K562 (cell line): ENCODE data around the gene CREB5. TPM values are rescaled to one million over a fixed set of nuclear protein-coding genes. Genes with fewer than 3 reads are reported as not detected.

Experiments used
- ATAC-seq: fragments of 200-7000 bp; cut with Tn5 transposase; 3 replicates; pipeline ENCODE4 v1.9.1; 2020; ENCODE audit warnings: moderate library complexity
- BruUV-seq: library from RNA; stranded (reverse); fragments of 400-500 nt; replicated peaks from 2 replicates; lab custom pipeline; 2021; lab: Mats Ljungman, UMichigan
- CTCF ChIA-PET: fragments of 300-600 bp; formaldehyde crosslinking; extraction: SDS; loops from one replicate; lab custom pipeline; 2021; ENCODE audit warnings: low intra/inter-chr PET ratio; lab: Yijun Ruan, JAX
- POLR2A ChIA-PET: fragments of 300-600, 350-650 bp; sonication (Branson Sonifier 250); formaldehyde crosslinking; extraction: SDS; loops from one replicate; lab custom pipeline; 2021; ENCODE audit warnings: antibody characterized with exemption, inconsistent platforms; lab: Yijun Ruan, JAX
- DNase-seq, 4 experiments: peaks; one replicate each; pipeline versions ENCODE4 v3.0.0 to v3.0.0-alpha.2; 2011 to 2018; ENCODE audit warnings: low spot score in 3 of 4, mixed read lengths in 3 of 4; ENCODE audit errors: extremely low read depth in 1 of 4
- FAIRE-seq: peaks from 2 replicates; lab custom pipeline; 2011; peaks lifted over from hg19 to GRCh38; lab: Jason Lieb, UNC
- H2AFZ ChIP-seq: 2 replicates; pipeline ENCODE4 v1.6.0; 2011; ENCODE audit warnings: low read depth, low read length, control low read depth, inconsistent platforms
- H3K27ac ChIP-seq: fragments of 200-600 bp; 3 replicates; pipeline ENCODE4 v1.8.0; 2011; ENCODE audit warnings: low read depth, mild to moderate bottlenecking, control low read depth, inconsistent platforms, low read length, moderate library complexity, mixed read lengths; ENCODE audit errors: extremely low read depth
- H3K27me3 ChIP-seq, 2 experiments: fragments of 300-600 bp in 1 of 2; 2 replicates in 1 of 2; 3 replicates in 1 of 2; pipeline versions ENCODE4 v1.6.0 to v1.8.0; 2011; ENCODE audit warnings: inconsistent platforms in 2 of 2, low read length in 2 of 2, mild to moderate bottlenecking in 1 of 2, mixed read lengths in 1 of 2, moderate library complexity in 1 of 2; ENCODE audit not compliant: control insufficient read depth in 2 of 2, insufficient read depth in 2 of 2
- H3K36me3 ChIP-seq: fragments of 300-600 bp; 3 replicates; pipeline ENCODE4 v1.8.0; 2011; ENCODE audit warnings: mild to moderate bottlenecking, low read length, inconsistent platforms; ENCODE audit not compliant: control insufficient read depth, insufficient read depth
- H3K4me1 ChIP-seq, 2 experiments: fragments of 200-600 bp in 1 of 2; replicated peaks in 1 of 2; 2 replicates in 1 of 2; 3 replicates in 1 of 2; pipeline versions ENCODE4 v1.5.1 to v1.8.0; 2011; ENCODE audit warnings: inconsistent platforms in 2 of 2, low read length in 2 of 2, mild to moderate bottlenecking in 1 of 2, mixed read lengths in 1 of 2, moderate library complexity in 1 of 2; ENCODE audit not compliant: control insufficient read depth in 2 of 2, insufficient read depth in 2 of 2
- H3K4me2 ChIP-seq: 2 replicates; pipeline ENCODE4 v1.6.1; 2011; ENCODE audit warnings: low read length, control low read depth, inconsistent platforms, mixed read lengths; ENCODE audit not compliant: insufficient read depth
- H3K4me3 ChIP-seq: fragments of 200-600 bp; sonication (generic), shearing (Covaris generic); 2 replicates; pipeline ENCODE4 v1.5.1; 2016; ENCODE audit warnings: control low read depth, inconsistent platforms
- H3K79me2 ChIP-seq: fragments of 200-600 bp; 3 replicates; pipeline ENCODE4 v1.8.0; 2011; ENCODE audit warnings: low read length, inconsistent platforms; ENCODE audit not compliant: control insufficient read depth, insufficient read depth
- H3K9ac ChIP-seq, 2 experiments: 2 replicates each; pipeline versions ENCODE4 v1.6.0 to v1.6.1; 2011; ENCODE audit warnings: low read depth in 2 of 2, low read length in 2 of 2, control low read depth in 1 of 2, inconsistent platforms in 1 of 2, mild to moderate bottlenecking in 1 of 2, mixed read lengths in 1 of 2; ENCODE audit not compliant: insufficient read depth in 1 of 2
- H3K9me1 ChIP-seq: one replicate; pipeline ENCODE4 v1.6.0; 2011; ENCODE audit warnings: inconsistent platforms, mild to moderate bottlenecking, low read length, moderate library complexity; ENCODE audit not compliant: control insufficient read depth, insufficient read depth
- H3K9me3 ChIP-seq: replicated peaks from 2 replicates; pipeline ENCODE4 v1.5.1; 2011; ENCODE audit warnings: low read depth, low read length, inconsistent platforms; ENCODE audit not compliant: control insufficient read depth, insufficient read depth
- H4K20me1 ChIP-seq: replicated peaks from 2 replicates; pipeline ENCODE4 v1.6.1; 2011; ENCODE audit warnings: low read length, inconsistent platforms, mixed read lengths; ENCODE audit not compliant: control insufficient read depth, insufficient read depth
- EGR1 ChIP-seq: fragments of 450-650 bp; conservative IDR thresholded peaks from 2 replicates; pipeline ENCODE4 v1.6.1; 2017; ENCODE audit warnings: mild to moderate bottlenecking
- ETV6 ChIP-seq, 3 experiments: fragments of 150-350 bp in 1 of 3; sonication (generic) in 1 of 3; formaldehyde crosslinking in 1 of 3; IDR thresholded peaks; 2 replicates each; pipeline versions ENCODE4 v1.6.1 to v1.8.0; 2014 to 2022; ENCODE audit warnings: borderline replicate concordance in 2 of 3, low read depth in 2 of 3, antibody characterized with exemption in 1 of 3, low read length in 1 of 3, mild to moderate bottlenecking in 1 of 3, missing genetic modification reagents in 1 of 3
- HMG20B ChIP-seq: fragments of 250-450 bp; sonication (Bioruptor Pico); IDR thresholded peaks from 2 replicates; pipeline ENCODE4 v1.5.0; 2021; ENCODE audit warnings: mild to moderate bottlenecking
- PHB ChIP-seq: fragments of 250-450 bp; sonication (Bioruptor Pico); IDR thresholded peaks from 2 replicates; pipeline ENCODE4 v1.5.0; 2021
- RBM25 ChIP-seq: fragments of 200-400 bp; formaldehyde crosslinking; IDR thresholded peaks from 2 replicates; pipeline ENCODE4 v1.6.1; 2018; ENCODE audit warnings: low read length, low read depth, moderate library complexity; ENCODE audit not compliant: severe bottlenecking
- TEAD1 ChIP-seq, 2 experiments: fragments of 450-650 bp in 1 of 2; sonication (generic) in 1 of 2; formaldehyde crosslinking; IDR thresholded peaks; 2 replicates each; pipeline versions ENCODE4 v1.4.0 to v1.8.0; 2020 to 2022; ENCODE audit warnings: mild to moderate bottlenecking in 2 of 2, missing genetic modification reagents in 1 of 2
- ZNF586 ChIP-seq: fragments of 450-650 bp; formaldehyde crosslinking; conservative IDR thresholded peaks from 2 replicates; pipeline ENCODE4 v1.4.0; 2020; ENCODE audit warnings: mild to moderate bottlenecking, moderate library complexity
- WGBS: fragments of 100-300 bp; shearing (Covaris generic); methylation state at CpG from one replicate; pipeline ENCODE4 v1.1.6; 2016; ENCODE audit warnings: low coverage, mixed read lengths; ENCODE audit not compliant: insufficient coverage; ENCODE audit errors: missing lambda C conversion rate; 5-methylcytosine and 5-hydroxymethylcytosine counted together
- in situ Hi-C: fragments of 300-500 bp; cut with MboI; formaldehyde crosslinking; loops from 4 replicates; pipeline ENCODE4 v1.15.0; 2018; ENCODE audit warnings: inconsistent platforms, mixed read lengths
- intact Hi-C: fragments of 100-400 bp; cut with micrococcal nuclease; formaldehyde crosslinking; loops from 2 replicates; pipeline ENCODE4 v1.14.2; 2022
- polyA plus RNA-seq, 8 experiments: library from polyadenylated mRNA; depleted of rRNA in 4 of 8; stranded (reverse) in 5 of 8; unstranded in 3 of 8; fragments of >200 nt; fragmentation: Nextera tagmentation in 2 of 8; fragmentation: Illumina TruSeq in 1 of 8; extraction: Ambion mirVana in 2 of 8; extraction: Trizol in 1 of 8; gene quantifications; 2 replicates each; pipeline versions ENCODE4 v1.2.1 to v1.2.3, GENCODE V29; 2011 to 2014; ENCODE audit warnings: inconsistent platforms in 1 of 8, missing spikeins in 1 of 8
- total RNA-seq, 7 experiments: library from RNA; depleted of rRNA in 6 of 7; stranded (reverse); fragments of >200 nt in 6 of 7; fragmentation: Illumina TruSeq in 2 of 7; extraction: Trizol in 2 of 7; gene quantifications; 2 replicates each; pipeline versions ENCODE4 v1.2.1 to v1.2.3, GENCODE V29; 2011 to 2021; ENCODE audit warnings: low replicate concordance in 1 of 7

Gene CREB5
- total and polyA plus RNA-seq, 9 of the 15 experiments (the other 6 are each of a cell fraction or from before 2014, with no cell fraction given): 0.33 to 6.4 (median 1.8) TPM

DNA sequence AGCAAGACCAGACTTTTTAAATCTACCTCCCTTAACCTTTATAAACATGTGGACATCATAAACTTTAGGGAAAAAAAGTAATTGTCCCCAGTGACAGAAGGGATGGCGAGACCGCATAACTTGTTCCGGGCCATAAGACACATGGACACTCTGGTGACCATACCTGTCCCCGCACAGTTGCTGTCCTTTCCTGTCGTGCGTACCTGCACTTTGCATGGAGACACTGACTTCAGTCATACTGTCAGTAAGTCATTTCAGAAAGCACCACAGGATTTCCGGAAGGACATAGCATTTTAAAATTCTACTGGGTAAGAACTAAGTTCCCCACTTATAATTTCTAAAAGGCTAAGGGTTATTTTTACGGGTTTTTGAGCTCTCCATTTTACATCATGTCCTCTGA, 120.9 kb downstream of the CREB5 start:
- H3K9me3 ChIP-seq: no peaks in the 10 kb centered on the region
- no peaks in the 10 kb centered on the region for H4K20me1 ChIP-seq
- no peak for TF ChIP-seq RBM25
- no peak for TF ChIP-seq PHB (CRISPR knock-in tag)
- no peak for TF ChIP-seq ZNF586 (CRISPR knock-in tag)
- TF ChIP-seq EGR1: no peak
- TF ChIP-seq TEAD1 (CRISPR knock-in tag; IDR thresholded peaks at IDR 0.05): no peak
- no peak for TF ChIP-seq ETV6 (IDR thresholded peaks at IDR 0.05; ENCODE audit: borderline replicate concordance in 1 of 2, low read depth in 2 of 2, low read length in 1 of 2)
- TF ChIP-seq ETV6 (CRISPR knock-in tag; IDR thresholded peaks at IDR 0.05; ENCODE audit: borderline replicate concordance): no peak
- TF ChIP-seq HMG20B (CRISPR knock-in tag): no peak
- ATAC-seq: no peak
- CTCF ChIA-PET: no interaction called here
- no peak overlapping the region for H3K9ac ChIP-seq
- H3K27ac ChIP-seq: no peak overlapping the region
- POLR2A ChIA-PET: no interaction called here
- no peak overlapping the region for H3K4me3 ChIP-seq
- WGBS: 2% methylated on average over 8 of the region's 8 CpGs
- in situ Hi-C loops (no loop called here), intact Hi-C loops (no loop called here)
- H2AFZ ChIP-seq: no peak overlapping the region
- no peak for DNase-seq
- H3K36me3 ChIP-seq: no peaks in the 10 kb centered on the region
- 0 out of 5 replicates have a peak, but pooled peaks cover 0 to 3% of the 10 kb centered on the region in 2 experiments for H3K27me3 ChIP-seq
- no peaks in the 10 kb centered on the region for H3K4me1 ChIP-seq
- no peaks in the 10 kb centered on the region for H3K9me1 ChIP-seq
- H3K4me2 ChIP-seq: no peak overlapping the region
- BruUV-seq: no TSS peak
- no peaks in the 10 kb centered on the region for H3K79me2 ChIP-seq
- FAIRE-seq: no peak
